A549 (cell line): ENCODE results near the gene LDLRAD4.

Experiments used
- CTCF ChIP-seq: fragments of >200 bp; sonication (Bioruptor Twin); formaldehyde crosslinking; IDR thresholded peaks from 3 replicates; pipeline ENCODE4 v1.5.1; 2016
- MAX ChIP-seq: IDR thresholded peaks from 2 replicates; pipeline ENCODE4 v1.6.1; 2012
- MAZ ChIP-seq: fragments of 150-350 bp; IDR thresholded peaks from 2 replicates; pipeline ENCODE4 v1.6.1; 2014; ENCODE audit warnings: antibody characterized with exemption, low read depth, low read length, borderline replicate concordance
- RCOR1 ChIP-seq: fragments of 150-350 bp; IDR thresholded peaks from 2 replicates; pipeline ENCODE4 v1.6.1; 2014; ENCODE audit warnings: antibody characterized with exemption, low read length, low read depth
- RFX5 ChIP-seq: fragments of 450-650 bp; IDR thresholded peaks from 2 replicates; pipeline ENCODE4 v1.7.1; 2014; ENCODE audit warnings: antibody characterized with exemption, mild to moderate bottlenecking, moderate library complexity

GRCh38 chr18:13390196-13390595, 171.6 kb downstream of the LDLRAD4 start:
- no peak for TF ChIP-seq CTCF
- TF ChIP-seq RFX5 = no peak
- TF ChIP-seq MAZ = no peak
- no peak for TF ChIP-seq RCOR1
- TF ChIP-seq MAX = no peak
